Right lobe of liver (tissue), 4 donors: ENCODE results near the gene HSPG2.

ENCODE experiments used
- CTCF ChIP-seq, 4 donors: fragments of 200-600 bp in 3 of 4; fragments of 450-650 bp in 1 of 4; IDR thresholded peaks; one replicate each; pipeline versions ENCODE4 v1.5.1 to v1.8.0; 2016 to 2022; ENCODE audit warnings: antibody characterized with exemption in 4 of 4, mild to moderate bottlenecking in 2 of 4
- POLR2A ChIP-seq: fragments of 450-650 bp; IDR thresholded peaks from one replicate; pipeline ENCODE4 v1.6.1; 2017; ENCODE audit warnings: antibody characterized with exemption, mild to moderate bottlenecking
- donor health status: DM: no; HTN: no; CAD: no.
- donor health status: DM: no; HTN: no; CAD: no.
- donor health status: DM: no; HTN: yes; CAD: no.

GRCh38 chr1:21815724-21816321 is 121.3 kb downstream of the HSPG2 start:
- TF ChIP-seq POLR2A (no peak), CTCF (IDR thresholded peaks at IDR 0.05) (no peak)
